NT2/D1 (cell line): ENCODE measurements around the gene CORO2A.

ENCODE experiments used
- DNase-seq: peaks from one replicate; pipeline ENCODE4 v3.0.0-alpha.2; 2011; ENCODE audit warnings: low read depth, low spot score
- H3K27me3 ChIP-seq: 2 replicates; pipeline ENCODE4 v1.6.0; 2011; ENCODE audit warnings: mild to moderate bottlenecking; ENCODE audit not compliant: insufficient read length, insufficient read depth
- H3K36me3 ChIP-seq: 2 replicates; pipeline ENCODE4 v1.6.1; 2011; ENCODE audit warnings: mild to moderate bottlenecking, low read length, mixed read lengths; ENCODE audit not compliant: insufficient read depth, insufficient read length
- H3K4me1 ChIP-seq: 2 replicates; pipeline ENCODE4 v1.5.1; 2011; ENCODE audit not compliant: insufficient read depth, insufficient read length
- H3K4me3 ChIP-seq: 2 replicates; pipeline ENCODE4 v1.5.1; 2011; ENCODE audit warnings: low read depth; ENCODE audit not compliant: insufficient read length
- H3K9ac ChIP-seq: 2 replicates; pipeline ENCODE4 v1.6.0; 2011; ENCODE audit warnings: low read depth; ENCODE audit not compliant: insufficient read length
- H3K9me3 ChIP-seq: 2 replicates; pipeline ENCODE4 v1.5.1; 2011; ENCODE audit warnings: mild to moderate bottlenecking, low read length; ENCODE audit not compliant: insufficient read depth
- SUZ12 ChIP-seq: IDR thresholded peaks from 2 replicates; pipeline ENCODE4 v1.6.1; 2011; ENCODE audit not compliant: insufficient read length, insufficient read depth; ENCODE audit errors: extremely low read depth
- YY1 ChIP-seq: IDR thresholded peaks from 2 replicates; pipeline ENCODE4 v1.6.1; 2011; ENCODE audit not compliant: insufficient read length, insufficient read depth
- ZNF274 ChIP-seq: IDR thresholded peaks from 2 replicates; pipeline ENCODE4 v1.6.1; 2011; ENCODE audit warnings: mild to moderate bottlenecking, low read depth, low read length

The CORO2A gene

GRCh38 chr9:98099898-98100297, 92.5 kb downstream of the CORO2A start:
- TF ChIP-seq YY1 (no peak), SUZ12 (no peak), ZNF274 (no peak)
- Histone ChIP-seq H3K4me3 (no peak overlapping the region), H3K4me1 (no peaks in the 10 kb centered on the region), H3K27me3 (no peaks in the 10 kb centered on the region), H3K9ac (no peak overlapping the region), H3K36me3 (peaks cover 49% of the 10 kb centered on the region), H3K9me3 (no peaks in the 10 kb centered on the region)
- no peak for DNase-seq

DNA sequence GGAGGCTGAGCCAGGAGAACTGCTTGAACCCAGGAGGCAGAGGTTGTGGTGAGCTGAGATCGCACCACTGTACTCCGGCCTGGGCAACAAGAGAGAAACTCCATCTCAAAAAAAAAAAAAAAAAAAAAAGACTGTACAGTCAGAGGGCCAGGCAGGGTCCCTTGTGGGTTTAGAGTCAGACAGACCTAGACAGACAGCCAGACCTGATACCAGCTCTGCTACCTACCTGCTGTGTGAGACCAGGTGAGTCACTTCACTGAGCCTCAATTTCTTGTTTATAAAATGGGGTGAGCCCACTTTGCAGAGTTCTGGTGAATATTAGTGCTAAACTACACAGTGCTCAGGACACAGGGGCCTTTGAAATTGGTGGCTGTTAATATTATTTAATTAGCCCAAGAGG, 93.1 kb downstream of the CORO2A start:
- H3K27me3 ChIP-seq, result no peaks in the 10 kb centered on the region
- H3K4me3 ChIP-seq, result no peak overlapping the region
- H3K4me1 ChIP-seq, result no peaks in the 10 kb centered on the region
- DNase-seq, result no peak
- no peak for TF ChIP-seq YY1
- no peak for TF ChIP-seq ZNF274
- TF ChIP-seq SUZ12, result no peak
- H3K9me3 ChIP-seq, result no peaks in the 10 kb centered on the region
- no peak overlapping the region for H3K9ac ChIP-seq
- peaks cover 55% of the 10 kb centered on the region for H3K36me3 ChIP-seq

DNA sequence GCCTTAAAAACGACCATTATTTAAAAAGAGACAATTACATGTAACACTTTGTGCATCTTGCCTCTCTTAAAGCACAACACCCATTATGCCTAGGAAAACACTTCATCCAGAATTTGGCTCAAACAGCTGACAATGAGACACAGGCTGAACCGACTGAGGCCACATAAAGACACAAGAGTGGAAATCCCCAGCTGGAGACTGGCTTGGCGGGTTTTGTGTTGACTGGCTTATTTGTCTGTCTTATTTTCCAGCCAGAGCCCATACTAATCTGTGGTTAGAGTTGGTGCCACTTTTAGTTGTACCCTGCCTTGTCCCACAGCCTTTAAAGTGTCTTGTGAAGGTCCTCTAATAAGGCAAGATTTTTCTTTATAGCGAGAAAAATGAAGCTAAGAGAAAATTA, 94.6 kb downstream of the CORO2A start:
- DNase-seq, result no peak
- TF ChIP-seq SUZ12 (no peak), YY1 (no peak), ZNF274 (no peak)
- H3K4me1 ChIP-seq, result no peaks in the 10 kb centered on the region
- no peak overlapping the region for H3K9ac ChIP-seq
- H3K36me3 ChIP-seq, result peaks cover 60% of the 10 kb centered on the region
- H3K27me3 ChIP-seq, result no peaks in the 10 kb centered on the region
- H3K4me3 ChIP-seq, result no peak overlapping the region
- H3K9me3 ChIP-seq, result no peaks in the 10 kb centered on the region

- Histone ChIP-seq H3K4me1 (peaks cover 6% of the 10 kb centered on the region), H3K36me3 (peaks cover 57% of the 10 kb centered on the region), H3K27me3 (no peaks in the 10 kb centered on the region), H3K4me3 (no peak overlapping the region), H3K9ac (no peak overlapping the region), H3K9me3 (no peaks in the 10 kb centered on the region)
- TF ChIP-seq SUZ12 (no peak), YY1 (no peak), ZNF274 (no peak)
- no peak for DNase-seq
Observed at GRCh38 chr9:98096091-98096490, 96.3 kb downstream of the CORO2A start.

DNA sequence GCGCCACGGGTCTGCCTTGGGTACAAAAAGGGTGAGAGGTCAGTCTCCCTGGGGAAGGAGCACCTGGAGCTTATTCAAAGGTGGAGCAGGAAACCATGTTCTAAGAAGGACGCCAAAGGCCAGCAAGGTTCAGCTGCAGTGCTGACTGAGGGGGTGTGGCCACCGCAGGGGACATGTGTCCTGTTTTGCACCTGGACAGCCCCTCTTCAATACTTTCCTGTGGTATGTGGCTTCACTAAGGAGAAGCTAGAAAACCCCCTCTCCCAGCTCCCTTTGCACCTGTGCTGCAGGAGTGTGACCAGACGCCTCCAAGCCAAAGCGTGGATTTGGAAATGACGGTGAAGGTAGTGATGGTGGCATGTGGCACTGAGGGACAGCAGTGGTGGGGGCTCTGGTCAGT, 97.0 kb downstream of the CORO2A start:
- Histone ChIP-seq H3K4me1 (peaks cover 7% of the 10 kb centered on the region), H3K36me3 (peaks cover 57% of the 10 kb centered on the region), H3K9me3 (no peaks in the 10 kb centered on the region), H3K27me3 (no peaks in the 10 kb centered on the region), H3K9ac (no peak overlapping the region), H3K4me3 (no peak overlapping the region)
- DNase-seq, result no peak
- no peak for TF ChIP-seq YY1
- no peak for TF ChIP-seq SUZ12
- no peak for TF ChIP-seq ZNF274

DNA sequence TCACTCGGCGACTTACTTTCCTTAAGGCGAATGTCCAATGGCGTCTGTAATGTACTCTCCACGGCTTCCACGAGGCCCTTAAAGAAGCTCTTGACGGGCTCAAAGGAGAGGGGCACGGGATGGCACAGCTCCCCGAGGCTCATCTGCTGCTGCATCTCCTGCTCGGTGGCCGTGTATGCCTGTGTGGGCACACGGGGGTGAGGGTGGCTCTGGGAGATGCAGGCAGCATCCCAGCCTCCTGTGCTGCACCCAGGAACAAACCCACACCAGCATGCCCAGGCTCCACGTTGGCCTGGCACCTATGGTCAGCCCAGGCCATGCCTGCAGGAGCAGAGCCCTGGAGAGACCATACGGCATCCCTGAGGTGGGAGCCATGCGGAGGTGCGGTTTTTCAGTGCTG, 97.6 kb downstream of the CORO2A start:
- DNase-seq, result no peak

GRCh38 chr9:98094316-98094715, 98.1 kb downstream of the CORO2A start:
- DNase-seq, result no peak
- no peak overlapping the region for H3K4me3 ChIP-seq
- peaks cover 51% of the 10 kb centered on the region for H3K36me3 ChIP-seq
- no peaks in the 10 kb centered on the region for H3K9me3 ChIP-seq
- no peaks in the 10 kb centered on the region for H3K27me3 ChIP-seq
- no peak for TF ChIP-seq SUZ12
- no peak for TF ChIP-seq YY1
- TF ChIP-seq ZNF274, result no peak
- no peak overlapping the region for H3K9ac ChIP-seq
- H3K4me1 ChIP-seq, result peaks cover 7% of the 10 kb centered on the region

More for the DNA sequence above, 97.6 kb downstream of the CORO2A start:
- Histone ChIP-seq H3K4me3 (no peak overlapping the region), H3K9me3 (no peaks in the 10 kb centered on the region), H3K36me3 (peaks cover 56% of the 10 kb centered on the region), H3K27me3 (no peaks in the 10 kb centered on the region), H3K9ac (no peak overlapping the region), H3K4me1 (peaks cover 7% of the 10 kb centered on the region)
- no peak for TF ChIP-seq ZNF274
- TF ChIP-seq YY1, result no peak
- no peak for TF ChIP-seq SUZ12

DNA sequence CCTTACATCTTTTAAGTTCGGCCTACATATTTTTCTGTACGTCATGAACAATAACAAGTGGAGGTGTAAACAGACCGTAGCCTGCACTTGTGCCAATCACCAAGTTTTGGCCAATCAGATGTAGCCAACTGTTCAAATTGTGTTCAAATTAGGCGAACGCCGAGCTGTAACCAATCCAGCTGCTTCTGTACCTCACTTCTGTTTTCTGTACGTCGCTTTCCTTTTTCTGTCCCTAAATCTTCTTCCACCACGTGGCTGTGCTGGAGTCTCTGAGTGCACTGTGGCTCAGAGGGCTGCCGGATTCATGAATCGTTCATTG, 99.9 kb downstream of the CORO2A start:
- H3K36me3 ChIP-seq, result peaks cover 43% of the 10 kb centered on the region
- H3K4me1 ChIP-seq, result peaks cover 9% of the 10 kb centered on the region
- H3K9ac ChIP-seq, result no peak overlapping the region
- no peak overlapping the region for H3K4me3 ChIP-seq
- no peak for TF ChIP-seq YY1
- no peak for TF ChIP-seq ZNF274
- no peak for TF ChIP-seq SUZ12
- no peak for DNase-seq
- no peaks in the 10 kb centered on the region for H3K9me3 ChIP-seq
- no peaks in the 10 kb centered on the region for H3K27me3 ChIP-seq
